Measurements from ENCODE around the gene SIVA1.
A peak's percentile ranks its signal among the peaks of the same experiment; 100 is the strongest.

SIVA1 gene

GRCh38 chr14:104798300-104799243 lies 45.6 kb downstream of the SIVA1 start:
- DNase-seq: no peak

DNA sequence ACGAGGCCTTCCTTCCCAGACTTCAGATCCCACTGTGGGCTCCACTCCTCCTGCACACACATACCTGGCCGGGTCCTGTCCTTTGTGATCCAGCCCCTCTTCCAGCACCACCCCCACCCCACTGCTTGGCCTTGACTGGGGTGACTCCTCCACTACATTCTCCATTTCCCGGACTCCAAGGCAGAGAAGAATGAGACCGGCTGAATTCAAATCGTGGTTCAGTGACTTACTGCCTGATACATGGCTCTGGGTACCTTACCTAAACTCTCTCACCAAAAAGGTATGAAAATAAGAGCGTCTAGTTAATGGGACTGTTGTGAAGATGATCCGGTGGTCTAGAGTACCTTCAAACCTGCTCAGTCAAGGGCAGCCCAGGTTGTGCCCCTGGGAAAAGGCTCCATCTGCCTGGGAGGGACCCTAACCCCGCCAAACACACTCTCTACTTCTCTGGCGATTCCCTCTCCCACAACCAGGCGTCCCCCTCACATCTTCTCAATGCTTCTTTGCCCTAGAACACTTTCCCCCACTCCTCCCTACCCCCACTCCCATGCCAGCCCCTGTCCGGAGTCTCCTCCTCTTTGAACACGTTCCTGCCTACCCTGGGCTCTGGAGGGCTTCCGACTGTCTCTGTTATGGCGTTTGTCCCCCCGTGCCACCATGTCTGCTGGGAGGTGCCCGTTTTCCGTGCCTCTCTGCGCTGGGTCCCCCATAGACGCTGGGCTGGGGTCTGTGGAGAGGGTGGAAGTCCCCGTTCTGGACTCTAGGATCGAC lies 46.5 kb downstream of the SIVA1 start:
- DNase-seq: peak; percentile 52

GRCh38 chr14:104800015-104800770 lies 47.2 kb downstream of the SIVA1 start:
- peak; percentile 88 for DNase-seq

- DNase-seq: peak; percentile 69
Observed at GRCh38 chr14:104800771-104801519, 48.0 kb downstream of the SIVA1 start, which contains the start of gene ZBTB42. ZBTB42 (plus strand) TSS chr14:104801101; CDS start chr14:104801198, 97 bp downstream.

DNA sequence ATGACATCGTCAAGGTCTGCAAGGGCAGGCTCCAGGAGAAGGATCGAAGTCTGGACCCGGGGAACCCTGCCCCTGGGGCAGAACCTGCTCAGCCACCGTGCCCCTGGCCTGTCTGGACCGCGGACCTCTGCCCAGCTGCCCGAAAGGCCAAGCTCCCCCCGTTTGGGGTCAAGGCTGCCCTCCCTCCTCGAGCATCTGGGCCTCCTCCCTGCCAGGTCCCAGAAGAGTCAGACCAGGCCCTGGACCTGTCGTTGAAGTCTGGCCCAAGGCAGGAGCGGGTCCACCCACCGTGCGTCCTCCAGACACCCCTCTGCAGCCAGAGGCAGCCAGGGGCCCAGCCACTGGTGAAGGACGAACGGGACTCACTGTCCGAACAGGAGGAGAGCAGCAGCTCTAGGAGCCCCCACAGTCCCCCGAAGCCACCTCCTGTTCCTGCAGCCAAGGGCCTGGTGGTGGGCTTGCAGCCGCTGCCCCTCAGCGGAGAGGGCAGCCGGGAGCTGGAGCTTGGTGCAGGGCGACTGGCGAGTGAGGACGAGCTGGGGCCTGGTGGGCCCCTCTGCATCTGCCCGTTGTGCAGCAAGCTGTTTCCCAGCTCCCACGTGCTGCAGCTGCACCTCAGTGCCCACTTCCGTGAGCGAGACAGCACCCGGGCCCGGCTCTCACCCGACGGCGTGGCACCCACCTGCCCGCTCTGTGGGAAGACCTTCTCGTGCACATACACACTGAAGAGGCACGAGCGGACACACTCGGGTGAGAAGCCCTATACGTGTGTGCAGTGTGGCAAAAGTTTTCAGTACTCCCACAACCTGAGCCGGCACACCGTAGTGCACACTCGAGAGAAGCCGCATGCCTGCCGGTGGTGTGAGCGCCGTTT lies 48.8 kb downstream of the SIVA1 start:
- DNase-seq: no peak

- no peak for DNase-seq
Observed at GRCh38 chr14:104802394-104803184, 49.6 kb downstream of the SIVA1 start.

GRCh38 chr14:104803280-104803911 lies 50.4 kb downstream of the SIVA1 start:
- no peak for DNase-seq

DNA sequence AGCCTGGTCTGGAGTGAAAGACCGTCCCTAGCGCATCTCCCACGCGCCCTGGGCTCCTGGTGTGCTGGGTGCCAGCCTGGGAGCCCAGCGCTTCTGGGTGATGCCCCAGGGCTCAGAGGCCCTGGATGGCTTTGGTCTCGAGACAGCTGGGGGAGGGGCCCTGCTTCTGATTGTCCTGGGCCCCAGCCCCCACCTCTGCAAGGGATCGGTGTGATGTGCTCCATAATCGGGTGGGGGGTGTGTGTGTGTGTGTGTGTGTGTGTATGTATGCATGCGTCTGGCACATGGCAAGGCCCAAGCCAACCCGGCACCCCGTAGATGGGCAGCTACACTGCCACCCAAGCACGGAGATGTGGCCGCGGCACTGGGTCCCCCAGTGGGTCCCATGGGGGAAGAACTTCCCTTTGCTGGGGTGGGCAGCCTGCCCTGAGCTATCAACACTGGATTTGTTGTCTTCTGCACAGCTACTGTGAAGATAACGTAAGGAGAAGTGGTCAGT lies 51.0 kb downstream of the SIVA1 start:
- no peak for DNase-seq

DNA sequence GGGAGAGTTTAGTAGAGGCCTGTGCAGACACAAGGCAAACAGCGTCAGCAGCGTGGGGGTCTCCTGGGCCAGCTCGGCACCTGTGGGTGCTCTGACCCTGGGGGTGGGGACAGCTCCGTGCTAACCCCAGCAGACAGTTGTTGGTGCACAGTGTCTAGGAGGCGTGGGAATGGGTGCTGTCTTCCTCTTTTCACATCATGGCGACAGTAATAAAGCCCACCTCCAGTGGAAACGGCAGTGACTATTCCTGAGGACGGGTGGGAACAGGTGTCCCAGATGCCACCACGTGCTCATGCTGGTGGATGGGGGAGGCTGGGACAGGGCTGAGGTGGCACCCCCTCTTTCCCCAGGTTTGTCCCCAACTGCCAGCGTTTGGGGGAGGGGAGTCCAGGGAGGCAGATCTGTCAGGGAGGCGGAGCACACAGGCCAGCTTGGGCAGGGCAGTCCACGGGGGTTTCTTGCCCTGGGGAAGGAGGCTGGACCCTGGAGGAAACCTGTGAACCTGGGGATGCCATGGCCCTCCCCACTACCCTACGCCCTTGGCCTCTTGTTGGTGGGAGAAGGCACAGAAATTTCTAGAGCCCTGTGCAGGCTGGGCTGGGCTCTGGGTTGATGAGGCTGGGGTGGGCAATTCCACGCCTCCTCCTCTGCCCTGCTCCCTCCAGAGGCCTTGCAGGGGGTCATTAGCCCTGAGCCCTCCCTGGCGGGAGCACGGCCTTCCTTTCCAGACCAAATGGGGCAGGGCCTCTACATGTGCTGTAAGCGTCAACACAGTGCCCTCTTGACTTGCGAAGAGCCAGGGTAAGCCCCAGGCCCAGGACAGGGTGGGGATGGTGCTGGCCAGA lies 51.8 kb downstream of the SIVA1 start:
- DNase-seq: no peak

DNA sequence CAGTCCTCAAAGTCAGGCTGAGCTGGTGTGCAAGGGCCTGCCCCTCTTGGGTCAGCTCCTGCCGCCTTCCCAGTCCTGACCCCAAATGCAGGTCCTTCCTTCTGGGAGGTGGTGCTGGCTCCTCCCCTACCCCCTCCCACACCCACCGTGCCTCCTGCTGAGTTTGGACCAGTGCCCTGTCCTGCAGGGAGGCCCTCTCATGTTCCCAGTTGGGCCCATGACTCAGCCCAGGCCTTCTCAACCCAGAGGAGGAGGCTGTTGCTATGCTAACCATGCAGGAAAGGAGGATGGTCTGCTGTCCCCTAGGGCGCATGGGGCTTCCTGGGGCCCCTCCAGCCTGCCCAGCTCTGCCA lies 52.4 kb downstream of the SIVA1 start:
- DNase-seq: peak; percentile 15

GRCh38 chr14:104805941-104806624 lies 53.1 kb downstream of the SIVA1 start:
- DNase-seq: no peak

GRCh38 chr14:104806625-104807465 lies 53.9 kb downstream of the SIVA1 start:
- DNase-seq: peak; percentile 4

DNA sequence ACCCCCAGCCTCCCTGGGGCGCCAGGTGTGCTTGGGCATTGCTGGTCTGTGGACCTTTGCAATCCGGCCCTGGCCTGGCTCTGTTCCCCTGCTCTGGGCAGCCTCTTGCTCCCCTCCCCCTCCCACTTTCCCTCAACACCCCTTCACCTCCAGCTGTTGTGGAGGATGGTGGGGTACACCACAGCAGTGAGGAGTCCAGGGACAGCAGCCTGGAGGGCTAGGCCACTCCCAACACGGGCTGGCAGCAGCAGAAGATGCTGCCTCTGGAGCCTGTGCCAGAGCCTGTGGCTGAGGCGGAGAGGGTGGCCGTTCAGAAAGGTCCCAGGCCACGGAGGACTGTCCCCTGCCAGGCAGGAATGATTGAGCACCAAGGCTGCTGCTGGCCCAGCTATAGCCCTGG lies 55.5 kb downstream of the SIVA1 start:
- no peak for DNase-seq

Measured in hematopoietic multipotent progenitor cell treated with erythropoietin and hydrocortisone succinate and interleukin-3 and kit ligand, for 6 days (in vitro differentiated cells).